Memory B cell (primary cell): ENCODE results near the gene PCSK6.
"Not testable (repeated sequence)": the region's sequence is repeated elsewhere in the genome, so short reads cannot be mapped to it uniquely, and the experiment has no call there.

ENCODE experiments used
- ATAC-seq: fragments of 150-1000 bp; cut with Tn5 transposase; 2 replicates; pipeline ENCODE4 v1.10.0; 2021; ENCODE audit warnings: low read depth, mild to moderate bottlenecking, moderate library complexity
- DNase-seq, 2 donors: peaks; one replicate each; pipeline ENCODE4 v3.0.0; 2022; ENCODE audit warnings: low spot score in 2 of 2
- H3K27ac Mint-ChIP-seq: one replicate; pipeline ENCODE4 v1.8.0; 2022; ENCODE audit warnings: mild to moderate bottlenecking, moderate library complexity, mixed read lengths
- H3K27me3 Mint-ChIP-seq: one replicate; pipeline ENCODE4 v1.8.0; 2022; ENCODE audit warnings: mixed read lengths
- H3K36me3 Mint-ChIP-seq: one replicate; pipeline ENCODE4 v1.8.0; 2022; ENCODE audit warnings: mild to moderate bottlenecking, mixed read lengths
- H3K4me1 Mint-ChIP-seq: one replicate; pipeline ENCODE4 v1.8.0; 2022; ENCODE audit warnings: mixed read lengths
- H3K4me3 Mint-ChIP-seq: one replicate; pipeline ENCODE4 v1.8.0; 2022; ENCODE audit warnings: mild to moderate bottlenecking, moderate library complexity, mixed read lengths
- H3K9me3 Mint-ChIP-seq: one replicate; pipeline ENCODE4 v1.8.0; 2022; ENCODE audit warnings: mixed read lengths

PCSK6 gene

DNA sequence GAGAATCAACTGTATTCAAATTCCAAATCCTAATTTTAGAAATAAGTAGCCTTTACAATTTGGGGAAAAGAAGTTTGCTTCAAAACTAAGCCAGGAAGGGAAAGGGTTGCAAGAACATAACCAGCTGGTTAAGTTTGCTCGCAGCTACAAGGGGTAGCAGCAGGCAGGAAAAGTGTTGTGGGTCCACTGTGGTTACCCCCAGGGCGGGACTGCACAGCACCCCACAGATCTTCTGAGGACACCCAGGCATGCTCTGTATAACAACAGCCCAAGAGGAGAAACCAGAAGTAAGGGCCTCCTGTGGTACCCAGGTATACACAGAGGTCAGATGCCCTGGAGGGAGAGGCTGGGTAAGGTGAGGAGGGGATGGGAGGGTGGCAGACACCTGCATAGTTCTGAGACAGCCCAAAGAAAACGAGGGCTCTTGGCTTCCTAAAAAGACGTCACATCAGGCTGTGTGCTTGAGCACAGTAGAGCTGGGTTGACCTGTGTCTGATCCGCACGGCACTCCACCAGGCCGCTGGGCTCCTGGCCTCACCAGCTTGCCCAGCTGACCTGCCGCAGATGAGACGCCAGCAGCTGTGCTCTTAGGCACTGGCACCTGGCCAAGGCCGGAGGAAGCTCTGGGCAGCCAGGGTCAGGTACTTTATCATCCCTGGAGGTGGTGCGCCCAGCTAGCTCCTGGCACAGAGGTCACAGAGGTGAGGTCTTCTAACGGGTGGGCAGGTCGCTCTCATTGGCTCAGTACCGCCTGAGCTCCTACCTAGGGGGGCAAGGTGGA is 112.7 kb downstream of the PCSK6 start:
- H3K27ac Mint-ChIP-seq = no peak overlapping the region
- ATAC-seq = no peak
- H3K36me3 Mint-ChIP-seq = no peaks in the 10 kb centered on the region
- H3K4me3 Mint-ChIP-seq = no peak overlapping the region
- no peaks in the 10 kb centered on the region for H3K4me1 Mint-ChIP-seq
- H3K9me3 Mint-ChIP-seq = no peaks in the 10 kb centered on the region
- H3K27me3 Mint-ChIP-seq = peaks cover 8% of the 10 kb centered on the region
- no peak for DNase-seq

DNA sequence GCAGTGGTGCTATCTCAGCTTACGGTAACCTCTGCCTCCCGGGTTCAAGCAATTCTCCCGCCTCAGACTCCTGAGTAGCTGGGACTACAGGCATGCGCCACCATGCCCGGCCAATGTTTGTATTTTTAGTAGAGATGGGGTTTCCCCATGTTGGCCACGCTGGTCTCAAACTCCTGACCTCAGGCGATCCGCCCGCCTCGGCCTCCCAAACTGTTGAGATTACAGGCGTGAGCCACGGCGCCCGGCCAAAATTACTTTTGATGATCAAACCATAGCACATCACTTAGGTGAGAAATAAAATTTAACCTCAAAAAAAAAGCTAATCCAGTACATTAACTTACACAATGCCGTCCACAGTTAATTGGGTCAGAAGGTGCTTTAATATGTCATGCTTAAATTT is 114.5 kb downstream of the PCSK6 start:
- H3K27me3 Mint-ChIP-seq, H3K4me1 Mint-ChIP-seq, ATAC-seq, H3K36me3 Mint-ChIP-seq, H3K9me3 Mint-ChIP-seq, H3K4me3 Mint-ChIP-seq, H3K27ac Mint-ChIP-seq, DNase-seq: not testable (repeated sequence)

DNA sequence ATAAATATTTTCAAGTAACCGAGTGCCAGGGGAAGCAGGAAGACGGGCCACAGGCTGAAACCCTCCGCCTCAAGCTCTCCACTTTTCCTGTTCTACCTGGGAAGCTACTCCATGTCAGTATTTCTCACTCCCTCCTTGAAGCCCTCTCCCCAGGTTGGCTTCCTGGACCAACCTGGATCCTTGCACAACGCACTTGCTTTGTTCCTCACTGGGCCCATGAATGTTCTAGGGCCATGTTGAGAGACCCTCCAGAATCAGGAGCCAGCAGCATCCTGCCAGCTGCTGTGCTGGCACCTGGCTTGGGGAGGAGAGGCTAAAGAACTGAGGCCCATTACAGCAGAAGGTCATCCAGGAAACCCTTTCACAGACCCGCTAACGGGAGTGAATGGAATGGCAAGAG is 115.2 kb downstream of the PCSK6 start:
- H3K36me3 Mint-ChIP-seq = no peaks in the 10 kb centered on the region
- DNase-seq = no peak
- no peak overlapping the region for H3K4me3 Mint-ChIP-seq
- ATAC-seq = no peak
- peaks cover 7% of the 10 kb centered on the region for H3K27me3 Mint-ChIP-seq
- no peaks in the 10 kb centered on the region for H3K9me3 Mint-ChIP-seq
- H3K4me1 Mint-ChIP-seq = no peaks in the 10 kb centered on the region
- no peak overlapping the region for H3K27ac Mint-ChIP-seq

DNA sequence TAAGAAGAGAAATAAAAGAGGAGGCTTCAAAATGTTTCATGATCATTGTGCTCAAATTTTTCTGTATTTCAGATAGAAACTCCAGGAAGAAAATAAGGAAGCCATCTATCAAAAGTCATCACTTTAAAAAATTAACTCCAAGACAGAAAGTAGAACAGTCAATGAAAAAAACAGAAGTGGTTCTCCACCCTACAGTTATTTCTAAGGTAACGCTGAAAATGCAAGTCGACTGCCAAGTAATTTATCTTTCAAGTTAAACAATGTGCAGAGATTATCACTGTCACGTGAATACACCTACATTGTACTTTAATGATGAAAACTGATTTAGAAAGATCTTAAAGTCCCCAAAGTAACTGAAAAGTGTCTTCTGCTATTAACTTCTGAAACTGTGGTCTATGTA is 115.9 kb downstream of the PCSK6 start:
- Mint-ChIP-seq H3K27me3 (peaks cover 6% of the 10 kb centered on the region), H3K9me3 (no peaks in the 10 kb centered on the region), H3K36me3 (no peaks in the 10 kb centered on the region), H3K4me1 (no peaks in the 10 kb centered on the region), H3K4me3 (no peak overlapping the region), H3K27ac (no peak overlapping the region)
- DNase-seq (no peak), ATAC-seq (no peak)

DNA sequence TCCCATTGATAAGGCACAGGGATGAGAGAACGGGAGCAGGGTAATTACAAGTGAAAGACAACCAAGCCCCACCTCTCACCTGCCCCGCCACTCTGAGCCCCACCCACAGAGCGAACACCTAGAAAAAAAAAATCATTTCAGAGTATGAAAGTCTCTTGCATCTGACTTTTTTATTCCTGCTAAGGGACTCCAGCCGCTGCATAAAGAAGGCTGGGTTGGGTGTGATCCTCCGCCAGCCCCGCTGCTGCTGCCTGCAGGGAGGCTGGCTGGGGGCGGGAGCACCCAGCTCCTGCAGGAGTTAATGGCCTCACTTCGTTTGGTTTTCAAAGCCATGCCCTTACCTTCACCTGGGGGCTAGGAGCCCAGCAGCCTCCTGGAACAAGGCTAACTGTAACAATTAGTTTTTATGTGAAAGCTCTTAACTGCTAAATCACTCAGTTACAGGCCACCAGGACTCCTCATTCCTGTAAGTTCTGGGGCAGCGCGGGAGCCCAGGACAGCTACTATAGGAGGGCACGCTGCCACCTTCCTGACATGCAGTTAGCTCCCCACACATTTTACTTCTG is 116.5 kb downstream of the PCSK6 start:
- Mint-ChIP-seq H3K36me3 (no peaks in the 10 kb centered on the region), H3K9me3 (no peaks in the 10 kb centered on the region), H3K27me3 (peaks cover 6% of the 10 kb centered on the region), H3K27ac (no peak overlapping the region), H3K4me3 (no peak overlapping the region), H3K4me1 (no peaks in the 10 kb centered on the region)
- no peak for DNase-seq
- ATAC-seq = no peak

DNA sequence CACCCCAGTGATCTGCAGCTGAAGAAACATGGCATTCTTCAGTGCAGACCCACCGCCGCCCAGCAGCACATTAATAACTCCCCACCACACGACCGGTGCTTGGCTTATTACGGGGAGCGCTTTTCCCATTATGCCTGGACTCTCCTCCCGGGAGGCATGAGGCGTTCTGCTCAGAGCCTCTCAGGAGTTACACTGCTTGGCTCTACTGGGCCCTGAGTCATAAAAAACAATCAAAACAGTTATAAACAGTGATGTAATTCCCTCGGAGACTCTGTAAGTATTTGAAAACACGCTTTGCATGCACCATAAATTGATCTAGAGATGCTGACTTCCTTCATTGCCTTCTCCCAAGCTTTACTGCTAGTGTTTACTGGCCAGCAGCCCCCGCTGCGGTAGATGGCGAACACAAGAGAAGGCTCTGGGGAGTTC is 117.3 kb downstream of the PCSK6 start:
- ATAC-seq (no peak), DNase-seq (no peak)
- peaks cover 6% of the 10 kb centered on the region for H3K27me3 Mint-ChIP-seq
- no peak overlapping the region for H3K4me3 Mint-ChIP-seq
- no peak overlapping the region for H3K27ac Mint-ChIP-seq
- no peaks in the 10 kb centered on the region for H3K9me3 Mint-ChIP-seq
- no peaks in the 10 kb centered on the region for H3K4me1 Mint-ChIP-seq
- no peaks in the 10 kb centered on the region for H3K36me3 Mint-ChIP-seq

DNA sequence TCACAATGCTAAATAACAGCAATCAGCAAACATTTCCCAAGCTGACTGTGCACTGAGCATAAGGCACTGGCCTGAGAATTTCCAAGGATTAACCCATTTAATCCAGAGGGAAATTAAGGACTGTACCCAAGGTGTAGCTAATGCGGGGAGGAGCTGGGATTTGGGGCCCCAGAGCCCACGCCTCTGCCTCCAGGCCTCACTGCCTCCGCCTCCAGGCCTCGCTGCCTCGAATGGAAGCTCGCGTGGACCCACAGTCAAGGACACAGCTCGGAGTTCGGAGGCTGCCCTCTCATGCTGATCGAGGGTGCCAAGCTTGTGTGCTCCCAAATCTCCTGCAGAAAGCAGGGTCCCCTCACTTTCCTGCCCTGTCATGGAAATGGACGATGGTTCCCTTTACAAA is 118.0 kb downstream of the PCSK6 start:
- no peak for ATAC-seq
- no peak overlapping the region for H3K4me3 Mint-ChIP-seq
- no peaks in the 10 kb centered on the region for H3K36me3 Mint-ChIP-seq
- H3K9me3 Mint-ChIP-seq = no peaks in the 10 kb centered on the region
- DNase-seq = no peak
- no peak overlapping the region for H3K27ac Mint-ChIP-seq
- H3K27me3 Mint-ChIP-seq = peaks cover 6% of the 10 kb centered on the region
- H3K4me1 Mint-ChIP-seq = no peaks in the 10 kb centered on the region

DNA sequence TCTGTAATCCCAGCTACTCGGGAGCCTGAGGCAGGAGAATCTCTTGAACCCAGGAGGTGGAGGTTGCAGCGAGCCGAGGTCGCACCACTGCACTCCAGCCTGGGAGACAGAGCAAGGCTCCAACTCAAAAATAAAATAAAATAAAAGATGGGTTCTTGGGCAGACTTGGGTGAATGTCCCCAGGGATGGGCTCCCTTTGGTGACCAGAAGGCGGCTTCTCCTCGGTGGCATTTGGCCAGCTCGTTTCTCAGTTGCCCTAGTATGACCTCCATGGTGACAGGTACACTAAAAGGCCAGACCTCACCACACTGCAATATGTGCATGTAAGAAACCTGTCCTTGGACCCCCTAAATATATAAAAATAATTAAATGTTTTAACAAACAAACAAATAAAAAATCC is 118.4 kb downstream of the PCSK6 start:
- Mint-ChIP-seq H3K9me3 (no peaks in the 10 kb centered on the region), H3K4me1 (no peaks in the 10 kb centered on the region), H3K27ac (no peak overlapping the region), H3K4me3 (no peak overlapping the region), H3K27me3 (peaks cover 6% of the 10 kb centered on the region), H3K36me3 (no peaks in the 10 kb centered on the region)
- ATAC-seq = no peak
- no peak for DNase-seq

DNA sequence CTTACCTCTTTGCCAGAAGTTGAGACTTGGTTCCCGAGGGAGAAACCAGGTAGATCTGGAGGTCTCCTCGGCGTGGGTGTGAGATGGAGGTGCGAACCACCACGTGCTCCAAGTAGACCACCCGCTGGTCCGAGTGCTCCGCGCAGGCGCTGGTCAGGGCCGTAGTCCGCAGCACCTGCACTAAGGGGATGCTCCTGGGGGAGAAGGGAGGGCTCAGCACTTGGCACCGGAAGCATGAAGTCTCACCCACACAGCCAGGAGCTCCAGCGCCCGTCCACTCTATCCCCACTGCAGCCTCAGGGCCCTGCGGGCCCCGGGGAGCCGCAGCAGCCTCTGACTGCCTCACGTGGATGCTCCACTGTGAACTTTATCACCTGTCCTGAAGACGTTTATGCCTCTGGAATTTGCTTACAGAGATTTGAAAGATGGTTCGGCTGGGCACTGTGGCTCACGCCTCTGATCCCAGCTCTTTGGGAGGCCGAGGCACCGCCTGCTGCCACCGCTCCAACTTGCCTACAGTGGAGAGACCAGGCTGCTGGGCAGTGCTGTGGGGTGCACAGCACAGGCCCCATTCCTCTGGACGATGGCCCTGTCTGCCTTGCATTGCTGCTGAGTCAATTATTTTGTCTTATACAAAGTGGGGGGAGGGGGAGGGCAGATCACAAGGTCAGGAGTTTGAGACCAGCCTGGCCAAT is 119.0 kb downstream of the PCSK6 start:
- ATAC-seq = no peak
- no peaks in the 10 kb centered on the region for H3K4me1 Mint-ChIP-seq
- no peak for DNase-seq
- H3K36me3 Mint-ChIP-seq = no peaks in the 10 kb centered on the region
- H3K4me3 Mint-ChIP-seq = no peak overlapping the region
- peaks cover 6% of the 10 kb centered on the region for H3K27me3 Mint-ChIP-seq
- H3K9me3 Mint-ChIP-seq = no peaks in the 10 kb centered on the region
- no peak overlapping the region for H3K27ac Mint-ChIP-seq

DNA sequence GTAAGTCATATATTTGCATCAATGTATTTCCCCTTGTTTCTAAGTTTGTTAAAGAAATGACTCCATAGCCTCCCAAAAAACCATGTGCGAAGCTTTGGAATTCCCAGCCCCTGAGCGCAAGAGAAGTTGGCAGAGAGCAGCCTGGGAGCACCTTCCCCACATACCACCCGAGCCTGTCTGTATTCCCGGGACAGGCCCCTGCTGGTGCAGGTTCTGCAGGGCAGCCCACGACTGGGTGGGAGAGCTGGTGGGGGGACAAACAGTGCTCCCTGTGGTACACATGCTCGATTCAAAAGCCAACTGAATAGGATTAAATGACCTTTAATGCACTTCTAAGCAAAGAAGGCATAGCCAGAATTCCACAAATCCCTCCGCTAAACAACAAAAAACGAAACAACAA is 119.8 kb downstream of the PCSK6 start:
- Mint-ChIP-seq H3K27me3 (peaks cover 6% of the 10 kb centered on the region), H3K27ac (no peak overlapping the region), H3K4me3 (no peak overlapping the region), H3K9me3 (peaks cover under 1% of the 10 kb centered on the region), H3K4me1 (no peaks in the 10 kb centered on the region), H3K36me3 (no peaks in the 10 kb centered on the region)
- no peak for ATAC-seq
- no peak for DNase-seq

DNA sequence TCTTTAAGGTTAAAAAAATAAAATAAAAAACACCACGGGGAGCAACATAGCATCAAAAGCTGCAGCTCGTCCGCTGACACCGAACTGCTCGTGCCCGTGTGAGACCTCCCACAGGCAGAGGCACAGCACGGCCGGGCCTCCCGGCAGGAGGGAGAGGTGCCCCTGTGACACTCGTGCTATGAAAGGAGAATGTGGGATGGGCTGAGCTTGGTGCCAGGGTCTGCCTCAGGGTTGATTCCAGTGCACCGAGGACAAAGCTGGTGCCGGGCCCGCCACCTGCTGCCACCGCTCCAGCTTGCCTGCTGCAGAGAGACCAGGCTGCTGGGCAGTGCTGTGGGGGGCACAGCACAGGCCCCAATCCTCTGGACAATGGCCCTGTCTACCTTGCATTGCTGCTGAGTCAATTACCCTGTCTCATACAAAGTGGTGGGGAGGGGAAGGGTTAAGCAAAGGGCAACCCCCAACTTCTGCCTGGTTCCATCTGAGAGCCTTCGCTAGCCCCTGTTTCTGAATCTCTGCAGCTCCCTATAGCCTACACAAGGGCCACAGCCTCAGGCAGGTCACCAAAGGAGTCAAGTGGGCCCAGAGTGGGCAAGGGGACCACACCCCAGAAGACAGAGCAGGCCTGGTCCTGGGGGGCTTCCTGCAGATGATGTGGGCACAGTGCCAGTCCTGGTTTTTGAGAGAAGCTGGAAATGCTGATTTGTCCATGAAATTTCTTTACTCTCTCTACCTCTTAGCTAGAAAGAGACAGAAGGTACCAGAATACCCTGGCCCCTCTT is 120.5 kb downstream of the PCSK6 start:
- Mint-ChIP-seq H3K4me3 (no peak overlapping the region), H3K27ac (no peak overlapping the region), H3K36me3 (no peaks in the 10 kb centered on the region), H3K27me3 (peaks cover 3% of the 10 kb centered on the region), H3K9me3 (peaks cover 3% of the 10 kb centered on the region), H3K4me1 (no peaks in the 10 kb centered on the region)
- no peak for DNase-seq
- no peak for ATAC-seq

DNA sequence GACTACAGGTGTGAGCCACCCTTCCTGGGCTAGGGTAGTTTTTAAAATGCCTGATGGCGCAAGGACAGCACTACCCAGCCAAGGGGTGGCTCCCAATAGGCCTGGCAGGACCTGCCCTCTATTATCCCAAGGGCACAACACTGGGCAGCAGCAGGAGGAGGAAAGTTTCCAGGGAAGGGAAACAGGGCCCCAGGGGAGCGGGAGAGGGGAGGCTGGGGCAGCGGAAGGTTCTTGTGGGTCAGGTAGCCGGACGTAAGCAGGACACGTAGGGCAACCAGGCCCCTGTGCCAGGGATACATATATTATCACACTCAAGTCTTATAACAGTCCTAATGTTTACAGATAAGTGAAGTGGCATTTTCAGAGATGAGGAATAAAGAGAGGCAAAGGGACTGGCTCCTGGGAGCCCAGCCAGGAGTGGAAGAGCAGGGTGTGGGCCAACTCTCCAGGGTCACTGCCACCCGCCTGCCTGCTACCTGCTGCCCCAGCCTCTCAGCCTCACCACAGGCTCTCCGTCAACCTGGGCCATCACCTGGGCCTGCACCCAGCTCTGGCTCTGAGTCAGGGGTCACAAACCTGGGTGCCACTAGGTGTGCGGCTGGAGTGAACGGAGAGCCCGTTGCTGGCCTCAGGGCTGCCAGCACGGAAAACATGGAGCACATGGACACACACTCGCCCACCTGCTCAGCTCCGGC is 121.3 kb downstream of the PCSK6 start:
- H3K4me1 Mint-ChIP-seq = no peaks in the 10 kb centered on the region

DNA sequence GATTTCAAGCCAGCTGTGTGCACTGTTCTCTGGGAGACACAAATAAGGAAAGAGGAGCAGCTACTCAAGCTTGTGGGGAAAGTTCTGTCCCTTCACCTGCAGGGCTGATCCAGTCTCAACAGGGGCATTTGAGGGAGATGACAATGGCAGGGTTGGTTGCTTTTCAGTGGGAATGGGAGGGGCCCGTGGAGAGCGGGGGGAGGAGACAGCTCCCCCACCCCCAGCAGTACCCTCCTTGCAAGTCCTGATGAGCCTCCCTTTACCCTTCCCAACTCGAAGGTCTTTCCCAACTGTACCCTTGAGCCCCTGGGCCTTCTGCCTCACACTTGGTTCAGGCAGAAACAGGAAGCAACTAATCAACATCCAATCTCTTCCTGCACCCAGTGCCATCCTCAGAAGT is 122.7 kb downstream of the PCSK6 start:
- Mint-ChIP-seq H3K4me1 (no peaks in the 10 kb centered on the region), H3K4me3 (no peak overlapping the region), H3K27me3 (peaks cover 3% of the 10 kb centered on the region), H3K36me3 (no peaks in the 10 kb centered on the region), H3K27ac (no peak overlapping the region), H3K9me3 (peaks cover 4% of the 10 kb centered on the region)
- no peak for ATAC-seq
- no peak for DNase-seq

More for the DNA sequence above, 121.3 kb downstream of the PCSK6 start:
- no peaks in the 10 kb centered on the region for H3K36me3 Mint-ChIP-seq
- ATAC-seq (no peak), DNase-seq (no peak)
- H3K9me3 Mint-ChIP-seq = peaks cover 4% of the 10 kb centered on the region
- H3K27me3 Mint-ChIP-seq = peaks cover 3% of the 10 kb centered on the region
- H3K27ac Mint-ChIP-seq = no peak overlapping the region
- H3K4me3 Mint-ChIP-seq = no peak overlapping the region
